Measurements from ENCODE around the gene LINC00237. TPM values are rescaled to one million over a fixed set of nuclear protein-coding genes. Genes with fewer than 3 reads are reported as not detected.
A peak's percentile ranks its signal among the peaks of the same experiment; 100 is the strongest.

The LINC00237 gene
- total RNA-seq, 4 donors from 2014 or later, result 0.32 TPM; not detected in 3

DNA sequence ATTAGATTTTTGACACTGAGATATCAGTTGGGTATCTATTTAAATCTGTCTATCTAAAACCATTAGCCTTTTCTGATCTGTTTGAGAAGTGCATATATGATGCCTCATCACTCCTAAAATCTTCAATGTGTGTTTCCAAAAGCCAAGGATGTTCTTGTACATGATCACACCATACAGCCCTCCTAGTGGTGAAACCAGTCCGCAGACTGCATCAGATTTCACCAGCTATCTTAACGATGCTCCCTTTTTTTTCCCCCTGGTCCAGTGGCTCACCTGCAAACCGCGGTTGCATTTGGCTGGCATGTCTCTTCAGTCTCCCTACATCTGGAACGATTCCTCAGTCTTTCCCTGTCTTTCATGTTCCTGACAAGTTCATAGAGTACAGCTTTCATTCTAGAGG lies 23.7 kb upstream of the LINC00237 start:
- intact Hi-C loops (cut with DNase I; ENCODE audit: low total_unique reads), result no loop called here
- TF ChIP-seq POLR2A (IDR thresholded peaks at IDR 0.05), result no peak
- TF ChIP-seq, protein P1, sequence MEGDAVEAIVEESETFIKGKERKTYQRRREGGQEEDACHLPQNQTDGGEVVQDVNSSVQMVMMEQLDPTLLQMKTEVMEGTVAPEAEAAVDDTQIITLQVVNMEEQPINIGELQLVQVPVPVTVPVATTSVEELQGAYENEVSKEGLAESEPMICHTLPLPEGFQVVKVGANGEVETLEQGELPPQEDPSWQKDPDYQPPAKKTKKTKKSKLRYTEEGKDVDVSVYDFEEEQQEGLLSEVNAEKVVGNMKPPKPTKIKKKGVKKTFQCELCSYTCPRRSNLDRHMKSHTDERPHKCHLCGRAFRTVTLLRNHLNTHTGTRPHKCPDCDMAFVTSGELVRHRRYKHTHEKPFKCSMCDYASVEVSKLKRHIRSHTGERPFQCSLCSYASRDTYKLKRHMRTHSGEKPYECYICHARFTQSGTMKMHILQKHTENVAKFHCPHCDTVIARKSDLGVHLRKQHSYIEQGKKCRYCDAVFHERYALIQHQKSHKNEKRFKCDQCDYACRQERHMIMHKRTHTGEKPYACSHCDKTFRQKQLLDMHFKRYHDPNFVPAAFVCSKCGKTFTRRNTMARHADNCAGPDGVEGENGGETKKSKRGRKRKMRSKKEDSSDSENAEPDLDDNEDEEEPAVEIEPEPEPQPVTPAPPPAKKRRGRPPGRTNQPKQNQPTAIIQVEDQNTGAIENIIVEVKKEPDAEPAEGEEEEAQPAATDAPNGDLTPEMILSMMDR (IDR thresholded peaks at IDR 0.05), result no peak
- H3K4me3 ChIP-seq (ENCODE audit: low read depth, poor library complexity, severe bottlenecking), result no peak overlapping the region
- DNase-seq (ENCODE audit: low spot score in 2 of 2), result no peak
- 77 to 79% methylated on average over 5 of the region's 5 CpGs for WGBS, 2 donors

DNA sequence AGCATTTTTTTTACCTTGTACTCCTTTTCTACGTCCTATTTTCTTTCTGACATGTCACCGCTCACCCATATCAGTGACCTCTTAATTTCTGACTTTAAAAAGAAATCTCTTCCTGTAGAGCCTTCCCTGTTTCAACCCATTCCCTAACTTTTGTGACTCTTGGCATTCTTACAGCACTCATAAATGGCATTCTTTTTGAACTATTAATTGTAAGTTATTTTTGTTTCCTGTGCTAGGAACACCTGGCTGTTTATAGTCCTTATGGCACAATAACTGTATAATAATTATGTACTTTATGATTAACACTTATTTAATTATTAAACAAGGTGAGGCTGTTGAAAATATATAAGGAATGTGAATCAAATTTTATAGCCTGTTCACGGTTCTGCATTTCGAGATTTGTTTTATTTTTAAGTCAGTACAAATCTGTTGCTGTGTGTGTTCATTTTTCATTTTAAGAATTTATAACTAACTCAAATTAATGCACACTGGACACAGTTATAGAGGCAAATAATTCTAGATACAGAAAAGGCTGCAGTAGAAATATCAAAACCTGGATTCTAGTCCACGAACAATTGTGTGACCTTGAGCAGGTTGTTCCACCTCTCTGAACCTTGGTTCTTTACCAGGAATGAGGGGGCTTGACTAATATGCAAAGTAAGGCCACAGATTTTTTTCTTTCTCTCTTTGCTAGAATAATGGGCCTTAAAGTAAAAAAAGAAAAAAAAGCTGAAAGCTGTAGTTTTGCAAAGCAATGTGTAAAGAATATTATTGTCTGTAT lies 21.2 kb upstream of the LINC00237 start:
- 74 to 75% methylated on average over 5 of the region's 5 CpGs for WGBS, 2 donors
- no peak for DNase-seq (ENCODE audit: low spot score in 2 of 2)
- no peak overlapping the region for H3K4me3 ChIP-seq (ENCODE audit: low read depth, poor library complexity, severe bottlenecking)
- TF ChIP-seq POLR2A (IDR thresholded peaks at IDR 0.05), result no peak
- TF ChIP-seq, protein P1 (IDR thresholded peaks at IDR 0.05), result no peak
- intact Hi-C loops (cut with DNase I; ENCODE audit: low total_unique reads), result no loop called here

DNA sequence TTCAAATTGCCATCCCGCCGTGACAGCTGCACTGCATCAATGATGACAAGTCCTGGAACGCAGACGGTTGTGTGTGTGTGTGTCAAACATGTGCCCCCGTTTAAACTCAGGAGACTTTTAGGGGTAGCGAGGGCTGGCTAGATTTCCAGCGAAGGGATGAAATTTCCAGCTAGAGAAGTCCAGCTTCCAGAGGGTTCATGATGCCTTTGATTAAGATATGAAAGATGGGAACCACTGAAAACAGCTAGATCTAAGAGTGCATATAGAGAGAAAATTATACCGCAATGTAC lies 20.4 kb upstream of the LINC00237 start:
- no peak for DNase-seq (ENCODE audit: low spot score in 2 of 2)
- 6 to 10% methylated on average over 8 of the region's 8 CpGs for WGBS, 2 donors
- intact Hi-C loops (cut with DNase I; ENCODE audit: low total_unique reads), result no loop called here
- peak overlapping the region; percentile 87 for H3K4me3 ChIP-seq (ENCODE audit: low read depth, poor library complexity, severe bottlenecking)
- no peak for TF ChIP-seq POLR2A (IDR thresholded peaks at IDR 0.05)
- TF ChIP-seq, protein P1 (IDR thresholded peaks at IDR 0.05), result no peak

DNA sequence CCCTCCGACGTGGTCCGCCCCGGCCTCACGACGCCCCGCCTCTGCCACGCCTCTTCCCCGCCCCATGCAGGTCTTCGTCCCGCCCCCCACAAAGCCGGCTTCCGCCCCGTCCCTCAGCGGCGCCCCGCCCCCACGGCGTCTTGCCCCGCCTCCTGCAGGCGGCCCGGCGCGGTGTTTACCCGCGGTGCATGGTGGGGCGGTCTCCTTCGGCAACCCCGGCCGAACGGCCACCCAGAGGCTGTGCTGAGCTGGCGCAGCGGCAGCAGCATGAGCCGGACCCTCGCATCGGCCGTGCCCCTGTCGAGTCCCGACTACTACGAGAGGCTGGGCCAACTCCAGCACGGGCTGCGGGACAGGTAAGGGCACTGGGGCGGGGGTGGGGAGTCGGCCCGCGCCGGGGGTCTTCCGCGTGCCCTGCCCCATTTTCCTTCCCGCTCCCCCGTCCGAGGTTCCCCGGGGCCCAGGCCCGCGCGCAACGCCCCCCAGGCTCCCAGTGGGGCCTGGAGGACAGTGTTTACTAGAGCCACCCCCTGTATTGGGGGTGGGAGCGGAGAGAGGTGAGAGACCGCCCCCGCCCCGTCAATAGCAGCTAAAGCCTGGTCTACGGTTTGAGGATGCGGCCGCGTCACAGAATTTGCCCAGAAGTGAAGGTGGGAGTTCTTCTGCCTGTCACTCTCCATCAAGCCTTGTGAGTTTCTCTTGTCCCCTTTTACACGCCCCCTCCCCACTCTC lies 19.9 kb upstream of the LINC00237 start, which contains the start of gene KIZ:
Gene KIZ (plus strand): TSS at position 234 of the 732 bp plus-strand sequence. CDS start 34 bp downstream, at position 268.
- peak; percentile 92 to 99 for DNase-seq (ENCODE audit: low spot score in 2 of 2)
- no peak for TF ChIP-seq POLR2A (IDR thresholded peaks at IDR 0.05)
- TF ChIP-seq, protein P1 (IDR thresholded peaks at IDR 0.05), result no peak
- 1 to 2% methylated on average over 22 to 26 of the region's 66 CpGs for WGBS, 2 donors
- intact Hi-C loops (cut with DNase I; ENCODE audit: low total_unique reads), result no loop called here
- H3K4me3 ChIP-seq (ENCODE audit: low read depth, poor library complexity, severe bottlenecking), result peak within 1 kb of the TSS; percentile 87

DNA sequence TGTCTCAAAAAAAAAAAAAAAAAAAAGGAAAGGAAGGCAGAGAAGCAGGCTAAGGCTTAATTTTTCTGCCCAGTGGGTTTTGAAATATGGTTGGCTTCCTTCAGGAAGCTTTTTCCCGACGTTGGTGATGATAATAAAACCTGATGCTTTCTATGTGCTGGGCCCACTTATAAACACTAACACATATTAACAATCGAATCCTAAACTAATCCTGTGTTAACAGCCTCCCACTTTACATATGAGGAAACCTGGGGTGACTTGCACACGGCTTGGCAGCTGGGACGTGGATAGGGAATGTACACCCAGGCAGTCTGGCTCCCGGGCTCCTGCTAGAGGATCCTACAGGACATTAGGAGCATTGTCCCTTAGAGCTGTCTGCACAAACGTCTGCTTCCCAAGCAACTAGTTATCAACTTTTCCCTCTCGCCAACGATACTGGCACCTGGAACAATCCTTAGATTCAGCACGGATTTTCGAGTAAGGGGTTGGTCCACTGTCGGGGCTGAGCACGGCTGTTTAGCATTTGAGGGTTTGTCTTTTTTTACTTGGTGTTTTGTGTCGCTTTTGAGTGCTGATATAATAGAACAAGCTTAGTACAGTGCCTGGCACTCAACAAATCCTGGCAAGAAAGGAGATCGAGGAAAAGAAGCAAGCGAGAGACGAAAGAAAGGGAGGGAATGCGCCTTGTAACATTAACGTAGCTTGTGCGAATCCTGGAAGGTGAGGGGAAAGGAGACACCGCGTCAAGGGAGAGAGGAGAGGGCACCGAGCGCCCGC lies 19.1 kb upstream of the LINC00237 start:
- peak; percentile 45 to 87 for DNase-seq (ENCODE audit: low spot score in 2 of 2)
- intact Hi-C loops (cut with DNase I; ENCODE audit: low total_unique reads), result no loop called here
- peak overlapping the region; percentile 20 for H3K4me3 ChIP-seq (ENCODE audit: low read depth, poor library complexity, severe bottlenecking)
- WGBS, 2 donors, result 2% methylated on average over 24 to 25 of the region's 25 CpGs
- TF ChIP-seq, protein P1 (IDR thresholded peaks at IDR 0.05), result no peak
- TF ChIP-seq POLR2A (IDR thresholded peaks at IDR 0.05), result no peak

Data from lower leg skin (tissue), 4 donors.